ENCODE measurements around the gene MAP6D1. TPM values are rescaled to one million over a fixed set of nuclear protein-coding genes. Genes with fewer than 3 reads are reported as not detected.

MAP6D1 gene
- total RNA-seq, 1 experiment from 2014 or later: 7.1 TPM

DNA sequence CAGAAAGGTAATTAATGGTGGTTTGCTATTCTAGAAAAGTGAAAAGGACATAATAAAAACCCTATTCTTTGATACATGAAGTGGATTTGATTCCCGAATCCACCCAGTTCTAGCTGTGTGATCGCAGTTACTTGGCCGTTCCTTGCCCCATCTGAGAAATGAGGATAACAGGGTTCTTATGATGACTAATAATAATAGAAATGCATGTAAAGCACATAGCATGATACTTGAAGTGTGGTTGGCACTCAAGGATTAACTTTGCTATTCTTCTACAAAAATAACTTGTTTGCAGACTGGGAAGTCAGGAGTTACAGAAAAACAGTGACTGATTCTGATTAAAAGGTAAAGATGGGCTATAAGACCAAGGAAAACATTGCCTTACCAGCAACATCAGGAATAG is 32.5 kb upstream of the MAP6D1 start:
- no peaks in the 10 kb centered on the region for H3K23me2 ChIP-seq (ENCODE audit: insufficient read length, low read depth, low read length, poor library complexity, severe bottlenecking)
- H3K9ac ChIP-seq (ENCODE audit: extremely low read depth, insufficient read length, low read length): no peak overlapping the region
- no peaks in the 10 kb centered on the region for H3K27me3 Mint-ChIP-seq (ENCODE audit: low read depth)
- no peak overlapping the region for H2BK120ac ChIP-seq (ENCODE audit: low read depth, low read length, poor library complexity, severe bottlenecking)
- H3K56ac ChIP-seq (ENCODE audit: insufficient read length, low read depth, low read length): no peak overlapping the region
- no peak overlapping the region for H2BK12ac ChIP-seq (ENCODE audit: insufficient read length, low read depth, low read length)
- no peak overlapping the region for H3T11ph ChIP-seq (ENCODE audit: low read length)
- no peaks in the 10 kb centered on the region for H3K79me2 ChIP-seq (ENCODE audit: insufficient read depth, low read length)
- no peaks in the 10 kb centered on the region for H3K4me1 Mint-ChIP-seq
- no peak overlapping the region for H2BK20ac ChIP-seq (ENCODE audit: low read depth, low read length, poor library complexity, severe bottlenecking)
- no peaks in the 10 kb centered on the region for H3K27me3 ChIP-seq (ENCODE audit: insufficient read depth, low read length)
- H4K8ac ChIP-seq (replicated peaks; ENCODE audit: insufficient read length, low read depth, low read length): no peak overlapping the region
- H3K18ac ChIP-seq (ENCODE audit: insufficient read length, low read depth, low read length): no peak overlapping the region
- H3K4me1 ChIP-seq (ENCODE audit: insufficient read depth, low read length): no peaks in the 10 kb centered on the region
- H4K5ac ChIP-seq (ENCODE audit: insufficient read length, low read depth, low read length): no peak overlapping the region
- H3K79me1 ChIP-seq (ENCODE audit: insufficient read depth, low read depth, low read length, poor library complexity, severe bottlenecking): no peaks in the 10 kb centered on the region
- no peaks in the 10 kb centered on the region for H4K20me1 ChIP-seq (ENCODE audit: control insufficient read depth, insufficient read depth, insufficient read length)
- no peak overlapping the region for H2BK5ac ChIP-seq (ENCODE audit: insufficient read length, low read length)
- H3K4me3 Mint-ChIP-seq: no peak overlapping the region
- H3K9me3 ChIP-seq (ENCODE audit: control insufficient read depth, low read depth, low read length): no peaks in the 10 kb centered on the region
- H4K91ac ChIP-seq (ENCODE audit: insufficient read length, low read depth, low read length): no peak overlapping the region
- no peak overlapping the region for H2BK15ac ChIP-seq (ENCODE audit: low read depth, low read length)
- no peak overlapping the region for H2AFZ ChIP-seq (ENCODE audit: low read length)
- H3K4me2 ChIP-seq (ENCODE audit: insufficient read depth, insufficient read length, low read length): no peak overlapping the region
- TF ChIP-seq, protein P1, sequence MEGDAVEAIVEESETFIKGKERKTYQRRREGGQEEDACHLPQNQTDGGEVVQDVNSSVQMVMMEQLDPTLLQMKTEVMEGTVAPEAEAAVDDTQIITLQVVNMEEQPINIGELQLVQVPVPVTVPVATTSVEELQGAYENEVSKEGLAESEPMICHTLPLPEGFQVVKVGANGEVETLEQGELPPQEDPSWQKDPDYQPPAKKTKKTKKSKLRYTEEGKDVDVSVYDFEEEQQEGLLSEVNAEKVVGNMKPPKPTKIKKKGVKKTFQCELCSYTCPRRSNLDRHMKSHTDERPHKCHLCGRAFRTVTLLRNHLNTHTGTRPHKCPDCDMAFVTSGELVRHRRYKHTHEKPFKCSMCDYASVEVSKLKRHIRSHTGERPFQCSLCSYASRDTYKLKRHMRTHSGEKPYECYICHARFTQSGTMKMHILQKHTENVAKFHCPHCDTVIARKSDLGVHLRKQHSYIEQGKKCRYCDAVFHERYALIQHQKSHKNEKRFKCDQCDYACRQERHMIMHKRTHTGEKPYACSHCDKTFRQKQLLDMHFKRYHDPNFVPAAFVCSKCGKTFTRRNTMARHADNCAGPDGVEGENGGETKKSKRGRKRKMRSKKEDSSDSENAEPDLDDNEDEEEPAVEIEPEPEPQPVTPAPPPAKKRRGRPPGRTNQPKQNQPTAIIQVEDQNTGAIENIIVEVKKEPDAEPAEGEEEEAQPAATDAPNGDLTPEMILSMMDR (conservative IDR thresholded peaks at IDR 0.05): no peak
- H3K14ac ChIP-seq (ENCODE audit: insufficient read depth, low read length): no peak overlapping the region
- no peak overlapping the region for H3K23ac ChIP-seq (ENCODE audit: insufficient read length, low read depth, low read length)
- peaks cover 0 to 6% of the 10 kb centered on the region in 2 experiments; a peak in 2 of 5 replicates for H3K9me3 Mint-ChIP-seq
- DNase-seq: no peak
- H3K4ac ChIP-seq (ENCODE audit: low read depth, low read length): no peak overlapping the region
- H3K27ac ChIP-seq (ENCODE audit: insufficient read length, low read depth, low read length): no peak overlapping the region
- H2AK5ac ChIP-seq (ENCODE audit: insufficient read length, low read length): no peak overlapping the region
- peaks cover 36 to 81% (median 78%) of the 10 kb centered on the region in 3 experiments for H3K36me3 Mint-ChIP-seq (ENCODE audit: insufficient read depth in 1 of 3, low read depth in 3 of 3)
- H3K27ac Mint-ChIP-seq: no peak overlapping the region
- WGBS (ENCODE audit: extremely low coverage, insufficient read length, low lambda C conversion rate): no CpG with 5 or more reads among the region's 3 CpGs

All from H9 (cell line).